GM19324 (cell line): ENCODE results near the gene NRG3.

ENCODE experiments used
- ATAC-seq: cut with Tn5 transposase; IDR thresholded peaks from one replicate; pipeline ENCODE4 v1.9.1; 2021; ENCODE audit warnings: mild to moderate bottlenecking, moderate library complexity; ENCODE audit not compliant: unreplicated experiment, low FRiP score

The NRG3 gene

GRCh38 chr10:83017076-83017867 is 1142.3 kb downstream of the NRG3 start:
- no peak for ATAC-seq

GRCh38 chr10:83023662-83024061 is 1148.7 kb downstream of the NRG3 start:
- no peak for ATAC-seq
